GM18867 (cell line): ENCODE measurements around the gene GRIN1.
"Not testable (repeated sequence)": the region's sequence is repeated elsewhere in the genome, so short reads cannot be mapped to it uniquely, and the experiment has no call there.

Experiments used
- ATAC-seq: cut with Tn5 transposase; IDR thresholded peaks from one replicate; pipeline ENCODE4 v1.9.1; 2021; ENCODE audit warnings: mild to moderate bottlenecking, moderate library complexity; ENCODE audit not compliant: unreplicated experiment

Gene GRIN1

DNA sequence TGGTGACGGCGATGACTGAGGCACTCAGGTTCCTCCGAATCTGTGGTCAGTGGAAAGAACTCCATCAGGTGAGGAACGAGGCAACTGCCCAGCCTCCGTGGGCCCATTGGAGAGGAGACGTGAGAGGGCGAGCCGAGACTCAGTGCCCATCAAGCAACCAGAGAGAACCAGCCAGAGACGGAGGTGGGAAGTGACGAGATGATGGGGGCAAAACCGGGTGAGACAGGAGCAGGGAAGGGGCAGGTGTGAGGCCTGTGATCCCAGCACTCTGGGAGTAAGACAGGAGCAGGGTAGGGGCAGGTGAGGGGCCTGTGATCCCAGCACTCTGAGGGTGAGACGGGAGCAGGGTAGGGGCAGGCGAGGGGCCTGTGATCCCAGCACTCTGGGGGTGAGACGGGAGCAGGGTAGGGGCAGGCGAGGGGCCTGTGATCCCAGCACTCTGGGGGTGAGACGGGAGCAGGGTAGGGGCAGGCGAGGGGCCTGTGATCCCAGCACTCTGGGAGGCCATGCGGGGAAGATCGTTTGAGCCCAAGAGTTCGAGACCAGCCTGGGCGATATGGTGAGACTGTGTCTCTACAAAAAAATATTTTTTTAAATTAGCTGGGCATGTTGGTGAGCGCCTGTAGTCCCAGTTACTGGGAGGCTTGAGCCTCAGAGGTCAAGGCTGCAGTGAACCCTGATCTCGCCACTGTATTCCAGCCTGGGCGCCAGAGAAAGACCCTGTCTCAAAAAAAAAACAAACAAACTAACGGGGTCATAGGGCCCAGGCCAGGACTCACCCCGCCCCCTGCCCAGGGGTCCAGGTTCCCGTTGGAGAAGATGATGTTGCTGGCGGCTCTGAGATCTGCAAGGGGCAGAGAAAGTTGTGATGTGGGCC lies 27.8 kb upstream of the GRIN1 start:
- ATAC-seq: no peak

DNA sequence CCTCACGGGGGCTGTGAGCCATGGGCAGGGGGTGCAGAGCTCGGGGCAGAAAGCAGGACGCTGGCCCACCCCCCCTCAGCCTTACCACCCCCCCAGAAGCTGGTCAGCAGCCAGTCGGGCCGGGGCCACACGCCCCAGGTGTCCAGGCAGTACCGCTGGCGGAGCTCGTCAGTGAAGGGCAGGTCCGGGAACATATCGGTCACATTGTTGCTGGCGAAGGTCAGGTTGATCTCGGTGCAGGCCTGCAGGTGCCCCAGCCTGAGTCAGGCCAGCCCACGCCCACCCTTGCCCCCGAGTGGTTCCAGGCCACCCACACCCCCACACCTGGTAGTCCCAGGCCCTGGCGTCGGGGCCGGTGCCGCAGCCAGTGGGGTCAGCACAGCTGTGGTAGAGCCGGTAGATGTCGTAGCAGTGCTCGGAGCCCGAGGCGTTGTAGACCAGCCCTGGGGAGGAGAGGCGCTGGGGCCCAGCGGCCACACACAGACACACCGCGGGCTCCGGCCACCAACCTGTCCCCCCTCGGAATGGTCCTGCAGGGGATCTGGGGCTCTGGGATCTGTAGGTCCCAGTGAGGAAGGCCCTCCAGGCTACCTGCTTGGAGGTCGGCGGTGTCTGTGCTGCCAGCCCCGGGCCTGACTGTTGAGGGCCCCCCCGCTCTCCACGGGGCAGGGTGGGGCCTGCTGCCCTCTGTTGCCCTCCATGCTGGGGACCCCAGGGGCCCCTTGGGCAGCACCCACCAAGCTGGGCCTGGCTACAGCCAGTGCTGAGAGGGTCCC lies 27.0 kb upstream of the GRIN1 start:
- ATAC-seq: no peak

DNA sequence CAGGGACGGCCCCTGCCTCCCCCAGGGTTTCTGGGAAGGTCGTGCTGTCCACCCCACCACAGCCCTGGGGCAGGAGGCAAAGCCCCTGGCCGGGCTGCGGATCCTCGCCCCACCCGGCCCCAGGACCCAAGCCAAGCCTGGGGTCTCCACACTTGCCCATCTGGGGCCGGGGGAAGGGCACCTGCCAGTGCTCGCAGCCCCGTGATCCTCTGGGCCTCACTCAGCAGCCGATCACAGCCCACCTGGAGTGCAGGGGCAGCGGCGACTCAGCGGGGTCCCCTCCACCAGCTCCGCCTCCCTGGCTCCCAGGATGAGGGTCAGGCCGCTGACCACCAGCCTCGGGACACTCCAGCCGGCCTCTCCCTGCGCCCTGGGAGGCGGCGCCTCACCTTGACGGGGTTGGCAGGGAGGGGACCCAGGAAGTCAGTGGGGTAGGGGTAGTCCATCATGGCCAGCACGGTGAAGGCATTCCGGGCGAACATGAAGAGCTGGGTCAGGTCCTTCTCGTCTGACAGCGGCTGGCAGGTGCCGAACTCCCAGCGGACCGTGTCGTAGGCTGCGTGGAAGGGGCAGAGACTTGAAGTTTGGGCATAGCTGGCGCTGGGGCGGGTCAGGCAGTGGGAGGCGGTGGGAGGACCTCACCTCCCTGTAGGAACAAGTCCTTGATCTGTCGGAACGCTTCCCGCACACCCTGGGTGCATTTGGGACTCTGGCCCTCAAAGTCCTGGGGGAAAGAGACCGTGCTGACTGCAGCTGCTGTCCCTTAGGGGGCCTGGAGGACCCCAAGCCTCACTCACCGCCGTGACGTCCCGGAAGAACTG lies 26.2 kb upstream of the GRIN1 start:
- ATAC-seq: no peak

DNA sequence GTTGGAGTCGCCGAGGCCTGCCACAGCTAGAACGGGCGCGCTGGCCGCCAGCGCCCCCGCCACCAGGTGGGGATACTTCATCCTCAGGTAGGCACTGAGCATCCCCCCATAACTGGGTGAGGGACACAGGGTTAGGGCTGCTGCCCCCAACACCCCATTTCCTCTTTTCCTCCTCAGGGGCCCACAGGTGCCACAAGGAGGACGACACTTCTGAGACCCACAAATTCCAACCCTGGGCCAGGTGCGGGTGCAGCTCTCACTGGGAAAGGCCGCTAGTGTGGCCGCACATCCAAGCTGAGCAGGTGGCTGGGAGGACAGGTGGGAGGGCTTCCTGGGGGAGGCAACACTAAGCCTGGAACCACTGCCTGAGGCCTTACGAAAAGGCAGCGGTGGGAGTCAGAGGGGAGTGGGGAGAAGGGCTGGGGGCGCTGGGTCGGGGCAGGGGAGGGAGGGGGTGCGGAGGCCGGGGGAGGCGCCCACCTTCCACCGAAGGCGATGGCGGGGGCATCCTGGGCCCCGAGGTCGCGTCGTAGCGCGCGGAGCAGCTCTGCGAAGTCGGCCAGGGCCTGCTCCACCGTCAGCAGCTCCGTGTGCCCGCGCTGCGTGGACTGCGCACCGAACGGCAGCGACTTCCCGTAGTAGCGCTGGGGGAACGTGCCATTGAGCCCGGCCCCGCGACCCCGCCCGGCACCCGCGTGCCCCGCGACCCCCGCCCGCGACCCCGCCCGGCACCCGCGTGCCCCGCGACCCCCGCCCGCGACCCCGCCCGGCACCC lies 25.4 kb upstream of the GRIN1 start:
- no peak for ATAC-seq

DNA sequence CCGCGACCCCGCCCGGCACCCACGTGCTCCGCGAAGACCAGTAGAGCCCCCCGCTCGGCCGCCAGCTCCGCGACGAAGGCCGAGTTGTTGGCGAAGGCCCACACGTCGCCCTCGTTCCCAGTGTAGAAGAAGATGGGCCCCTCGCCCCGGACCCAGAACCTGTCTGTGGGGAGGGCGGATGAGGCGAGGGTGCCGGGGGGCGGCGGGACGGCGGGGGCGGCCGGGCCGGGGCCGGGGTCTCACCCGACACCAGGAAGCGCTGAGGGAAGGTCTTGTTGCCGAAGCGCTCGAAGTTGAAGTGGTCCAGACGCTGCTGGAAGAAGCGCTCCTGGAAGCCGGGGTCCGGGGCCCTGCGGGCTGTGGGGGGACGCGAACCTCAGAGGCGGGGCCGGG lies 24.7 kb upstream of the GRIN1 start:
- no peak for ATAC-seq

DNA sequence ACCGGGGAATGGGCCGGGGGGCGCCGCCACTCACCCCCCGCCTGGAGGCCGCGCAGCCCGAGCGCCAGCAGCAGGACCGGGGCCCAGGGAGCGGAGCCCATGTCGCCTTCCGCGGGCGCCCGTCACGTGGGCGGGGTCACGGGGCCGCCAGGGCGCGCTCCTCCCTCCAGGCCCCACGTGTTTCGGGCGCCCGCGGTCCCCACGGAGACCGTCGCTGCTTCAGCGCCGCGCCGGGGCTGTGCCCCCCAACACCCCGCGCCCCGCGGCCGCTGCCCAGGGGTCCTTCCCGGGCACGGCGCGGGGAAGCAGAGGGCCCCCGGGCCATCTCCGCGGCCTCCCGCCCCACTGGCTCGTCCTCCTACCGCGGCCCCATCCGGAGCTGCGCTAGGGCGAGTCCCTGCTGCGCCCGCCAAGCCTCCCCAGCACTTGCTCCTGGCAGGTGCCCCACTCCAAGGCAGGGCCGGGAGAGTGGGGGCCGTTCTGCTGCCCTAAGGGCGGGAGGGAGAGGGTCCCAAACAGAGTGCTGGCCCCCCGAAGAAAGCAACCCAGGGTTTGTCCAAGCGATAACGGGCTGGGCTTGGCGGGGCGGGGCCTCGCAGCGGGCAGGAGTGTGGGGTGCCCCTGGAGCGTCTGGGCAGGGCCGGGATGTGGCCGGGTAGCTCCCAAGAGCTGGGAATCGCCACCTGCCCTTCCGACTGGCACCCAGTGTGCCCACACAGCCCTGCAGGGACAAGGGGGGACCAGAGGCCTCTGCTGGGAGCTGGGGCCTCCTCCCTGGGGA lies 24.2 kb upstream of the GRIN1 start, which contains the start of gene DPP7:
TSS of gene DPP7 (minus strand) at position 121 of the 781 bp plus-strand sequence. CDS start at position 101, 20 bp downstream.
- peak; percentile 58 for ATAC-seq

DNA sequence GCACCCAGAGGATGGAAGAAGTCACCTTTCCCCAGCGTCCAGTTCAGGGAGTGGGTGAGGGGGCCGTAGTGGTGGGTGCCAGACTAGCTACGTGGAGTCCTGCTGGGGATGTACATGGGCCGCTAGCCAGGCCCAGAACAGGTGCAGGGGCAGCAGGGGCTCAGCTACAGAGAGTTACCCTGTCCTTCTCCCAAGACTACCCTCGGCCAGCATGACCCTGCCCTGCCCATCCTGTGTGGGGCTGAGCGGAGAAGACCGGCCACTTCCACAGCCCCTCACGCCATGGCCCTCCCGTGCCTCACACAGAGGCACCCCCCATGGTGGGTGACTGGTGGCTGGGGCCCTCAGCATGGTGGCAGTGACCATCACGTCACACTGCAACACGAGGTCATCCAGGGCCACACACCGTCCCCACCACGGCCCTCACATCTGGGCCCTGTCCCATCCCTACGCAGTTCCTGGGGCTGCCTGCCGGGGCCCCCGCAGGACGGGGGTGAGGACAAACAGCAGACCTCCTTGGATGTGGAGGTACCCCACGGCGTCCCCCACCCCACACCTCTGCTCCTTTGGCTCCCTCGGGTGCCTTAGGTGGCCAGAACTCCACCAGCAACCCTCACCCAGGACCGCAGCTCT lies 23.4 kb upstream of the GRIN1 start:
- no peak for ATAC-seq

DNA sequence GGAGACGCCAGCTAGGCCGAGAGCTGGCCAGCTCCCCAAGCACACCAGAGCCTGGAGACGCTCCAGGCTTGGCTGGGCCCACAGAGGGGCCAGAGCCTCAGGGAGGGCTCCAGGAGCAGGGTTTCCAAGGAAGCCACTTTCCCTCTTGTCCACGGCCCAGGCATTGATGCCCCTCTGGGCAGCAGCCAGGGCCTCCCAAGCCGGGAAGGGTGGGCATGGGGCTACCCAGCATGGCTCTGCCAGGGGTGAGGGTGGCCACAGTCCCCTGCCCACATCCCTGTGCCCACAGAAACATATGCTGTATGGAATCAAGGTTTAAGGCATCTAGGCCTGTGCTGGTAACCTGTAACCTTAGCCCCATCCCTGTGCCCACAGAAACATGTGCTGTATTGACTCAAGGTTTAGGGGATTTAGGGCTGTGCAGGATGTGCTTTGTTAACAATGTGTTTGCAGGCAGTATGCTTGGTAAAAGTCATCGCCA lies 22.9 kb upstream of the GRIN1 start:
- no peak for ATAC-seq

DNA sequence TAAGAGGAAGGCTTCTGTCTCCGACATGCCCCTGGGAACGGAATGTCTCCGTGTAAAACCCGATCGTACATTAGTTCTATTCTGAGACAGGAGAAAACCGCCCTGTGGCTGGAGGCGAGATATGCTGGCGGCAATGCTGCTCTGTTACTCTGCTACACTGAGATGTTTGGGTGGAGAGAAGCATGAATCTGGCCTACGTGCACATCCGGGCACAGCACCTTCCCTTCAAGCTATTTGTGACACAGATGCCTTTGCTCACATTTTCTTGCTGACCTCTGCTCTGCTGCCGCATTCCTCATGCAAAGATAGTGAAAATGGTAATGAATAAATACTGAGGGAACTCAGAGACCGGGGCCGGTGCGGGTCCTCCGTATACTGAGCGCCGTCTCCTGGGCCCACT lies 22.2 kb upstream of the GRIN1 start:
- ATAC-seq: no peak

DNA sequence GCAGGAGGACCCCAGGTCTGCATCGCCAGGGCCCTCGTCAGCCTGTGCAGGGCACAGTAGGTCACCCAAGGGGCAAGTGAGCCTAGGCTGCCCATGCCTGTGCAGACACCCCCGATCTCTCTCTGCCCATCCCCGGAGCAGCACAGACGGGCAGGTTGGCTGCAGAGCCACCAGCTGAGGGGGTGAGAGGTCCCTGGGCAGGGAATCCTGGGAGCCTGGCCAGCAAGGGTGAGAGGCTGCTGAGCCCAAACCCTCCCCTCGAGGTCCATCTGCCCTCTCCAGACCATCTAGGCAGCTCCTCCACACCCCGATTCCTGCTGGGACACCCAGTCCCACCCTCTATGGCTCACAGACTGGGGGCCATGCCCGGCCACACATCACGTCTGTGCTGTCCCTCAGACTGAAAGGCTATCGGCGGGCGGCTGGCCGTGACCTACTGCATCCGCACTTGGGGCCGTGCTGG lies 21.7 kb upstream of the GRIN1 start:
- no peak for ATAC-seq

DNA sequence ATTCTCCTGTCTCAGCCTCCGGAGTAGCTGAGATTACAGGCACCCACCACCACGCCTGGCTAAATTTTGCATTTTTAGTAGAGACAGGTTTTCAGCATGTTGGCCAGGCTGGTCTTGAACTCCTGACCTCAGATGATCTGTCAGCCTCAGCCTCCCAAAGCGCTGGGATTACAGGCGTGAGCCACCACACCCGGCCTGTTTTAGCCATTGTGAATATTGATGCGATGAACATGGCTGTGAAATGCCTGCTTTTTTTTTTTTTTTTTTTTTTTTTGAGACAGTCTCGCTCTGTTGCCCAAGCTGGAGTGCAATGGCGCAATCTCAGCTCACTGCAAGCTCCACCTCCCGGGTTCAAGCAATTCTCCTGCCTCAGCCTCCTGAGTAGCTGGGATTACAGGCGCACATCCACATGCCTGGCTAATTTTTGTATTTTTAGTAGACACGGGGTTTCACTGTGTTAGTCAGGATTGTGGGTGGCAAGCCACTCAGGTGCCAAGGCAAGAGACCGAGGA lies 20.8 kb upstream of the GRIN1 start:
- ATAC-seq: not testable (repeated sequence)

DNA sequence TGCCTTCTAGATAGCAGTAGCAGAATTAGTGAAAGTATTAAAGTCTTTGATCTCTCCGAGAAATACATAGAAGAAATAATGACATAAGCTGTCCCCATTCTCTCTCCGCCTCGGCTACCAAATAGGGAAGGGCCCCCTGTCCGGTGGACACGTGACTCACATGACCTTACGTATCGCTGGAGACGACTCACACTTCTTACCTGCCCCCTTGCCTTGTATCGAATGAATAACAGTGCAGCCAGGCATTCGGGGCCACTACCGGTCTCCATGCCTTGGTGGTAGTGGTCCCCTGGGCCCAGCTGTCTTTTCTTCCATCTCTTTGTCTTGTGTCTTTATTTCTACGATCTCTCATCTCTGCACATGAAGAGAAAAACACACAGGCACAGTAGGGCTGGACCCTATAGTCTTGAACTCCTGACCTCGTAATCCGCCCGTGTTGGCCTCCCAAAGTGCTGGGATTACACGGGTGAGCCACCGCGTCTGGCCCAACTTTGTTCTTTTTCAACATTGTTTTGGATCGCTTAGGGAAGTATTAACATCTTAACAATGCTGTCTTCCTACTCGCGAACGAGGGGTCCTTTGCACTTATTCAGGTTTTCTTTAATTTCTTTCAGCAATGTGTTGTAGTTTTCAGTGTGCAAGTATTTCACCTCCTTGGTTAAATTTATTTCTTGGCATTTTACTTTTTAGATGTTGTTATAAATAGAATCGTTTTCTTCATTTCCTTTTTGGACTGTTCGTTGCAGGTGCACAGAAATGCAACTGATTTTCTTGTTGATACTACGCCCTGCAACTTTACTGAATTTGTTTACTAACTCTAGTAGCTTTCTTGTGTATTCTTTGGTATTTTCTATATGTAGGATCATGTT lies 16.8 kb upstream of the GRIN1 start:
- not testable (repeated sequence) for ATAC-seq

DNA sequence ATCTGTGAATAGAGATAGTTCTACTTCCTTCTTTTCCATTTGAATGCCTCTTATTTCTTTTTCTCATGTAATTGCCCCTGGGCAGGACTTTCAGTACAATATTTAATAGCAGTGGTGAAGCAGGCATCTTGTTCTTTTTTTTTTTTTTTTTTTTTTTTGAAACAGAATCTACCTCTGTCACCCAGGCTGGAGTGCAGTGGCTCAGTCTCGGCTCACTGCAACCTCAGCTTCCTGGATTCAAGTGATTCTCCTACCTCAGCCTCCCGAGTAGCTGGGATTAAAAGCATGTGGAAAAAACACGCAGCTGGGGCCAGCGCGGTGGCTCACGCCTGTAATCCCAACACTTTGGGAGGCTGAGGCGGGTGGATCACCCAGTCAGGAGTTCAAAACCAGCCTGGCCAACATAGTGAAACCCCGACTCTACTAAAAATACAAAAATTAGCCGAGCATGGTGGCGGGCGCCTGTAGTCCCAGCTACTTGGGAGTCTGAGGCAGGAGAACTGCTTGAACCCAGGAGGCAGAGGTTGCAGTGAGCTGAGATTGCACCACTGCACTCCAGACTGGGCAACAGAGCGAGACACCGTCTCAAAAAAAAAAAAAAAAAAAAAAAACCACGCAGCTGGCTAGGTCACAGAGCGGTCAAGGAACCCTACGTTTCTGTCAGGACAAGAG lies 16.0 kb upstream of the GRIN1 start:
- not testable (repeated sequence) for ATAC-seq

DNA sequence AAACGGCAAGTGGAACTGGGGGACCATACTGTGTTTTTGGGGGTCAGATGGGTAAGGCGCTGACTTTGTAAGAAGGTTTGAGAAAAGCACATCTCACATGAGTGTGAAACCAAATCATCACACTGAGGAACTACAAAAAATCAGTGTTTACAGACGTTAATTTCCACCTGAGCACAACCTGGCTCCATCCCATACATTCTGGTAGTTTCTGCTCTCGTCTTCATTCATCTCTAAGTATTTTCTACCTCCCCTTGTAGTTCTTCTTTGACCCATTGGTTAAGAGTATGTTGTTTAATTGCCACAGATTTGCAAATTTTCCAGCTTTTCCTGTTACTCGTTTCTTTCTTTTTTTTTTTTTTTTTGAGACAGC lies 15.5 kb upstream of the GRIN1 start:
- ATAC-seq: peak; percentile 39

DNA sequence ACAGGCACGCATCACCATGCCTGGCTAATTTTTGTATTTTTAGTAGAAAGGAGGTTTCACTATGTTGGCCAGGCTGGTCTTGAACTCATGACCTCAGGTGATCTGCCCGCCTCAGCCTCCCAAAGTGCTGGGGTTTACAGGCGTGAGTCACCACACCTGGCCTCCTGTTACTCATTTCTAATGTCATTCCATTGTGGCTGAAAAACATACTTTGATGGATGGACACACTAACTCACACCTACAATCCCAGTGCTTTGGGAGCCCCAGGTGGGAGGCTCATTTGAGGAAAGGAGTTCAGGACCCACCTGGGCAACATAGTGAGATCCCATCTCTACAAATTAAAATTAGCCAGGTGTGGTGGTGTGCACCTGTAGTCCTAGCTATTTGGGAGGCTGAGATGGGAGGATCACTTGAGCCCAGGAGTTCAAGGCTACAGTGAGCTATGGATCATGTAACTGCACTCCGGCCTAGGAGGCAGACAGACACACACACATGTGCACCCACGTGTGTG lies 14.9 kb upstream of the GRIN1 start:
- ATAC-seq: not testable (repeated sequence)

DNA sequence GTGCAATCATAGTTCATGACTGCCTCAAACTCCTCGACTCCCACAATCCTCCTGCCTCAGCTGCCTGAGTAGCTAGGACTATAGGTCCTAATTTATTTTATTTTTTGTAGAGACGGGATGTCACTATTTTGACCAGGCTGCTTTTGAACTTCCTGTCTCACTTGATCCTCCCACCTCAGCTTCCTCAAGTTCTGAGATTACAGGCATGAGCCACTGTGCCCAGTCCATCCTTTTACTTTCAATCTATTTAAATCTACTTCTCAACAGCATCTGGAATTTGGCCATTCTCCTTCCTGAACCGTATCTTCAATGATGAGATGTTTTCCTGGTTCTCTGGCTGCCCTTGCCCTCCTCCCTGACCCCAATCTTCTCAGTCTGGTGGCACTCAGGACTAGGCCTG lies 12.2 kb upstream of the GRIN1 start:
- no peak for ATAC-seq
